Body of pancreas (tissue), 4 donors: ENCODE results near the gene PHLDB3. TPM values are rescaled to one million over a fixed set of nuclear protein-coding genes. Genes with fewer than 3 reads are reported as not detected.

Experiments
- ATAC-seq: fragments of 150-250 bp; one replicate; pipeline ENCODE4 v1.9.1; 2016
- DNase-seq, 4 donors: peaks; one replicate each; pipeline ENCODE4 v3.0.0-alpha.2; 2019
- H3K27ac ChIP-seq, 4 donors: fragments of 200-600 bp; sonication (generic); 1 replicate in 3 of 4; 2 replicates in 1 of 4; pipeline versions ENCODE4 v1.5.1 to v1.6.1; 2016 to 2019; ENCODE audit warnings: mild to moderate bottlenecking in 1 of 4, mixed read lengths in 1 of 4, moderate library complexity in 1 of 4
- H3K27me3 ChIP-seq, 2 donors: fragments of 200-600 bp; sonication (generic); one replicate each; pipeline ENCODE4 v1.6.0; 2016; ENCODE audit warnings: mild to moderate bottlenecking in 1 of 2
- H3K36me3 ChIP-seq, 2 donors: fragments of 200-600 bp; sonication (generic); replicated peaks in 1 of 2; 2 replicates each; pipeline ENCODE4 v1.5.1; 2016; ENCODE audit warnings: low read depth in 2 of 2; ENCODE audit not compliant: insufficient read depth in 1 of 2
- H3K4me1 ChIP-seq: fragments of 200-600 bp; sonication (generic); one replicate; pipeline ENCODE4 v1.6.0; 2016
- H3K4me3 ChIP-seq, 2 donors: fragments of 200-600 bp; sonication (generic); 1 replicate in 1 of 2; 2 replicates in 1 of 2; pipeline ENCODE4 v1.5.1; 2016 to 2019
- H3K9me3 ChIP-seq, 3 donors: fragments of 200-600 bp; sonication (generic); 1 replicate in 2 of 3; 2 replicates in 1 of 3; pipeline ENCODE4 v1.5.1; 2016
- POLR2A ChIP-seq, 3 donors: fragments of 450-650 bp; IDR thresholded peaks; one replicate each; pipeline ENCODE4 v1.6.1; 2016; ENCODE audit warnings: antibody characterized with exemption in 3 of 3, mild to moderate bottlenecking in 2 of 3
- WGBS, 2 donors: methylation state at CpG; one replicate each; pipeline ENCODE4 v1.1.5; 2017; 5-methylcytosine and 5-hydroxymethylcytosine counted together
- intact Hi-C: fragments of 100-400 bp; cut with DNase I; formaldehyde crosslinking; loops from one replicate; pipeline ENCODE4 v1.15.1; 2023
- total RNA-seq, 2 donors: library from RNA; depleted of rRNA; stranded (reverse); fragments of >200 nt; gene quantifications; one replicate each; pipeline ENCODE4 v1.1.0, GENCODE V29; 2016
- TF ChIP-seq, protein P1 (sequence below), 7 experiments: fragments of 450-650 bp in 4 of 7; fragments of 200-600 bp in 3 of 7; sonication (generic) in 3 of 7; IDR thresholded peaks; one replicate each; pipeline ENCODE4 v1.5.1; 2016 to 2019; ENCODE audit warnings: antibody characterized with exemption in 7 of 7

The PHLDB3 gene
- total RNA-seq, 2 donors from 2014 or later: 14.5 to 16.9 TPM

DNA sequence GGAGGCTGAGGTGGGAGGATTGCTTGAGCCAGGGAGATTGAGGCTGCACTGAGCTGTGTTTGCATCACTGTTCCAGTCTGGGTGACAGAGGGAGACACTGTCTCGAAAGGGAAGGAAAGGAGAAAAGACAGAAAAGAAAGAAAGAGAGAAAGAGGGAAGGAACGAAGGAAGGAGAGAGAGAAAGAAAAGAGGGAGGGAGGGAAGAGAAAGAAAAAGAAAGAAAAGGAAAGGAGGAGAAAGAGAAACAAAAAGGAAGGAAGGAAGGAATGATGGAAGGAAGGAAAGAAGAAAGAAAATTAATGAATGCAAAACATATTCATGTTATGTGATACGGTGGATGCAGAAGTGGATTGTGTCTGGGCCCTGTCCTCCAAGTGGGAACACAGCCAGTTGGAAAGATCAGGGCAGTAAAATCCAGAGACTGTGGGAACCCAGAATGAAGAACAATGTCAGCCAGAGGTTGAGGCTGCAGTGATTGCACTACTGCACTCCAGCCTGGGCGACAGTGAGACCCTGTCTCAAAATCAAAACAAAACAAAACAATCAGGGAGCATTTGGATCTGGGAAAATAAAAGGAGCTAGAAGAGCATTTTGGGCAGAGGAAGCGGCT lies 6.2 kb downstream of the PHLDB3 start:
- no peak overlapping the region for H3K4me3 ChIP-seq
- intact Hi-C loops: no loop called here
- no peak for TF ChIP-seq POLR2A (IDR thresholded peaks at IDR 0.05)
- TF ChIP-seq, protein P1, sequence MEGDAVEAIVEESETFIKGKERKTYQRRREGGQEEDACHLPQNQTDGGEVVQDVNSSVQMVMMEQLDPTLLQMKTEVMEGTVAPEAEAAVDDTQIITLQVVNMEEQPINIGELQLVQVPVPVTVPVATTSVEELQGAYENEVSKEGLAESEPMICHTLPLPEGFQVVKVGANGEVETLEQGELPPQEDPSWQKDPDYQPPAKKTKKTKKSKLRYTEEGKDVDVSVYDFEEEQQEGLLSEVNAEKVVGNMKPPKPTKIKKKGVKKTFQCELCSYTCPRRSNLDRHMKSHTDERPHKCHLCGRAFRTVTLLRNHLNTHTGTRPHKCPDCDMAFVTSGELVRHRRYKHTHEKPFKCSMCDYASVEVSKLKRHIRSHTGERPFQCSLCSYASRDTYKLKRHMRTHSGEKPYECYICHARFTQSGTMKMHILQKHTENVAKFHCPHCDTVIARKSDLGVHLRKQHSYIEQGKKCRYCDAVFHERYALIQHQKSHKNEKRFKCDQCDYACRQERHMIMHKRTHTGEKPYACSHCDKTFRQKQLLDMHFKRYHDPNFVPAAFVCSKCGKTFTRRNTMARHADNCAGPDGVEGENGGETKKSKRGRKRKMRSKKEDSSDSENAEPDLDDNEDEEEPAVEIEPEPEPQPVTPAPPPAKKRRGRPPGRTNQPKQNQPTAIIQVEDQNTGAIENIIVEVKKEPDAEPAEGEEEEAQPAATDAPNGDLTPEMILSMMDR (IDR thresholded peaks at IDR 0.05): no peak
- H3K9me3 ChIP-seq: no peaks in the 10 kb centered on the region
- ATAC-seq (no peak), DNase-seq (no peak)
- H3K27me3 ChIP-seq: no peaks in the 10 kb centered on the region
- peaks cover 8% of the 10 kb centered on the region for H3K4me1 ChIP-seq
- H3K27ac ChIP-seq: no peak overlapping the region
- peaks cover 0 to 6% of the 10 kb centered on the region in 2 donors for H3K36me3 ChIP-seq
- WGBS, 2 donors: 81 to 89% methylated on average over 5 of the region's 5 CpGs

DNA sequence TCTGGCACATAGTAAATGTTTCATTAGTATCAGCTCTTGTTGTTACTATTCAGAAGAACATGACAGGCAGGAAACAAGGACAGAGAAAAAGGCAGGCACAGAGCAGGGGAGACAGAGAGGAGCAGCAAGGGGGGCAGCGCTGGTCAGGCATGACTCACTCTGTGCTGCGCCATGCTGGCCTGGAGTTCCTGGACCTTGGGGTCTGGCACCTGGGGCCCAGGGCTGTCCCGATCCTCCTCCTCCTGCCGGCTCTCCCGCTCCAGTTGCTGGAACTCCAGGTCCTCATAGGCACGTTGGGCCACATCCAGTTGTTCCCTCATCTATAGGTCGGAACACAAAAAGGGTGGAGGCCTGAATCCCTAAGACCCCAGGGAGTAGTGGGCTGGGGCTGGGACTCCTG lies 7.6 kb downstream of the PHLDB3 start:
- no peaks in the 10 kb centered on the region for H3K4me1 ChIP-seq
- intact Hi-C loops: no loop called here
- no peak overlapping the region for H3K4me3 ChIP-seq
- ATAC-seq: no peak
- H3K27ac ChIP-seq: no peak overlapping the region
- TF ChIP-seq POLR2A (IDR thresholded peaks at IDR 0.05): no peak
- TF ChIP-seq, protein P1 (IDR thresholded peaks at IDR 0.05): no peak
- no peak for DNase-seq
- no peaks in the 10 kb centered on the region for H3K9me3 ChIP-seq
- no peaks in the 10 kb centered on the region for H3K27me3 ChIP-seq
- WGBS, 2 donors: 93 to 94% methylated on average over 5 to 7 of the region's 7 CpGs
- H3K36me3 ChIP-seq: peaks cover 0 to 6% of the 10 kb centered on the region in 2 donors

DNA sequence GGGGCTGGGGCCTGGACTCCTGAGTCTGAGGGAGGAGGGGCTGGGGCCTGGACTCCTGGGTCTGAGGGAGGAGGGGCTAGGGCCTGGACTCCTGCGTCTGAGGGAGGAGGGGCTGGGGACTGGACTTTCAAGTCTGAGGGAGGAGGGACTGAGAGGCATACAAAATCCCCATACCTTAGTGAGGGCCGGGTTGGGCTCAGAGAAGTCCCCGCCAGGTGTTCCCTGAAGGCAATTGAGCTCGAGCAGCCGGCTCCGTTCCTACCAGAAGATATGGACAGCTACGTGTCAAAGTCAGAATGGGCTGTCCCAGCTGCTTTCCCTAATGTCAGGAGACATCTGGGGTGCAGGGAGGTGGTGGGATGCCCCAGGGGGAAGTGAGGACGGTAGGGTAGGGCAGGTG lies 9.5 kb downstream of the PHLDB3 start:
- Histone ChIP-seq H3K9me3 (no peaks in the 10 kb centered on the region), H3K4me3 (no peak overlapping the region), H3K4me1 (no peaks in the 10 kb centered on the region), H3K36me3 (peaks cover 0 to 6% of the 10 kb centered on the region in 2 donors), H3K27ac (no peak overlapping the region), H3K27me3 (no peaks in the 10 kb centered on the region)
- no peak for DNase-seq
- intact Hi-C loops: no loop called here
- 76 to 82% methylated on average over 5 to 8 of the region's 8 CpGs for WGBS, 2 donors
- ATAC-seq: no peak
- TF ChIP-seq, protein P1 (IDR thresholded peaks at IDR 0.05): no peak
- no peak for TF ChIP-seq POLR2A (IDR thresholded peaks at IDR 0.05)

DNA sequence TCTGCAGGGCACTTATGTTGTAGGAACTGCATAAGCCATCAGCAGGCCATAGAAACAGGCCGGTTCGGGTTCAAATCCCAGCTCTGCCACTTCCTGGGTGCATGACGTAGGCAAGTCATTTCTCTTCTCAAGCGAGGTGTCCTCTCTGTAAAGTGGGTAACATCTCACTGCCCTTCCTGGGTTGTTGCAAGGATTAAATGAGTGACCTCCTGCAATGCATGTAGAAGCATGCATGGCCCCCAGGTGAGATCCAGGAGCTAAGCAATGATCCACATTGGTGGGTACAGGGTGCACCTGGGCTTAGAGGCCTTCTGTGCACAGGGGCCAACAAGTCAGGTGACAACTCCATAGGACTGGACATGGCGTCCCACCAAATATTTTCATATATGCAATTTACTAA lies 13.8 kb downstream of the PHLDB3 start:
- Histone ChIP-seq H3K27me3 (no peaks in the 10 kb centered on the region), H3K4me3 (no peak overlapping the region), H3K9me3 (no peaks in the 10 kb centered on the region), H3K27ac (no peak overlapping the region), H3K36me3 (no peaks in the 10 kb centered on the region), H3K4me1 (no peaks in the 10 kb centered on the region)
- no peak for TF ChIP-seq POLR2A (IDR thresholded peaks at IDR 0.05)
- TF ChIP-seq, protein P1 (IDR thresholded peaks at IDR 0.05): no peak
- no peak for ATAC-seq
- intact Hi-C loops: no loop called here
- no peak for DNase-seq
- WGBS, 2 donors: 83 to 91% methylated on average over 5 of the region's 5 CpGs

DNA sequence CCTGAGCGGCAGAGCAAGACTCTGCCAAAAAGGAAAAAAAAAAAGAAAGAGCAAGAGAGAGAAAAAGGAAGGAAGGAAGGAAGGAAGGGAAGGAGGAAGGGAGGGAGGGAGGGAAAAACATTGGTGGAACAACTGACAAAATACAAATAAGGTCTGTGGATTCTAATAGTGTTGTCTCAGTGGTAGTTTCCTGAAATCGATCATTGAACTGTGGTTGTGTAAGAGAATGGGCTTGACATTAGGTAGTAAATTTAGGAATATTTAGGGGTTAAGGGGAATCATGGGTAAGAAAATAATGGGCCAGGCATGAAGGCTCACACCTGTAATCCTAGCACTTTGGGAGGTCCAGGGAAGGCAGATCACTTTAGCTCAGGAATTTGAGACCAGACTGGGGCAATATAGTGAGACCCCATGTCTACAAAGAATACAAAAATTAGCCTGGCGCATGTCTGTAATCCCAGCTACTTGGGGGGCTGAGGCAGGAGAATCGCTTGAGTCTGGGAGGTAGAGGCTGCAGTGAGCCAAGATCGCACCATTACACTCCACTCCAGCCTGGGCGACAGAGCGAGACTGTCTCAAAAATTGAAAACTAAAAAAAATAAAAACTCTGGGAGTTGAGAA lies 14.5 kb downstream of the PHLDB3 start:
- TF ChIP-seq POLR2A (IDR thresholded peaks at IDR 0.05): no peak
- intact Hi-C loops: no loop called here
- DNase-seq: no peak
- no peaks in the 10 kb centered on the region for H3K9me3 ChIP-seq
- H3K27me3 ChIP-seq: no peaks in the 10 kb centered on the region
- no peaks in the 10 kb centered on the region for H3K4me1 ChIP-seq
- H3K36me3 ChIP-seq: no peaks in the 10 kb centered on the region
- no peak overlapping the region for H3K27ac ChIP-seq
- no peak overlapping the region for H3K4me3 ChIP-seq
- 89 to 95% methylated on average over 7 of the region's 7 CpGs for WGBS, 2 donors
- no peak for ATAC-seq
